HG02610 (cell line): ENCODE results near the gene PCDHGA6.
"Not testable (repeated sequence)": the region's sequence is repeated elsewhere in the genome, so short reads cannot be mapped to it uniquely, and the experiment has no call there.

Experiments
- ATAC-seq: cut with Tn5 transposase; IDR thresholded peaks from one replicate; pipeline ENCODE4 v1.9.1; 2021; ENCODE audit warnings: mild to moderate bottlenecking, moderate library complexity; ENCODE audit not compliant: unreplicated experiment

PCDHGA6 gene

GRCh38 chr5:141373673-141374317 lies at the start of gene PCDHGA6:
TSS of gene PCDHGA6 (plus strand) at chr5:141373891. CDS start at chr5:141374084, 193 bp downstream.
- no peak for ATAC-seq

GRCh38 chr5:141326088-141326854 lies 47.4 kb upstream of the PCDHGA6 start:
- peak; percentile 67 for ATAC-seq

DNA sequence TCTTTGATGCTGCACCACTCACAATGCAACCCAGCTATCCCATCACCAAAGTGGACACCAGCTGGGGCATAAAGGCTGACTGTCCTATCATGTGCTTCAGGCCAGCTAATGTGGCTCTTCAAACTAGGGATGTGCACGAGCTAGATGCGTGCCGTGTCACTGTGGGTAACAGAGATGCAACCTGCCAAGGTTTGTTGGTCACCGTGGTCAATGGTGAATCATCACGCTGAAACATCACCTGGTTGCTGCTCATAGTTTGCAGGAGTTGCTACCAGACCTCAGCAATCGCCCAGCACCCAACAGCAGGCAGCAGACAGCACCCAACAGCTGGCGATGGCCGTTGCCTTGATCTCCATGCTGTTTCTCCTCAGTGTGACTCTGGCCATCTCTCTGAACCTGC lies 45.5 kb upstream of the PCDHGA6 start:
- no peak for ATAC-seq

GRCh38 chr5:141330299-141331080 lies 43.2 kb upstream of the PCDHGA6 start, which contains the start of gene PCDHGA1:
TSS of gene PCDHGA1 (plus strand) at chr5:141330514.
- no peak for ATAC-seq

- ATAC-seq: not testable (repeated sequence)
Observed at GRCh38 chr5:141332571-141332970, 41.1 kb upstream of the PCDHGA6 start.

- ATAC-seq: no peak
Observed at GRCh38 chr5:141338538-141339306, 35.0 kb upstream of the PCDHGA6 start, which contains the start of gene PCDHGA2. TSS of gene PCDHGA2 (plus strand) at chr5:141338760.

GRCh38 chr5:141340781-141341354 lies 32.8 kb upstream of the PCDHGA6 start:
- ATAC-seq: not testable (repeated sequence)

- no peak for ATAC-seq
Observed at GRCh38 chr5:141342773-141343172, 30.9 kb upstream of the PCDHGA6 start.

DNA sequence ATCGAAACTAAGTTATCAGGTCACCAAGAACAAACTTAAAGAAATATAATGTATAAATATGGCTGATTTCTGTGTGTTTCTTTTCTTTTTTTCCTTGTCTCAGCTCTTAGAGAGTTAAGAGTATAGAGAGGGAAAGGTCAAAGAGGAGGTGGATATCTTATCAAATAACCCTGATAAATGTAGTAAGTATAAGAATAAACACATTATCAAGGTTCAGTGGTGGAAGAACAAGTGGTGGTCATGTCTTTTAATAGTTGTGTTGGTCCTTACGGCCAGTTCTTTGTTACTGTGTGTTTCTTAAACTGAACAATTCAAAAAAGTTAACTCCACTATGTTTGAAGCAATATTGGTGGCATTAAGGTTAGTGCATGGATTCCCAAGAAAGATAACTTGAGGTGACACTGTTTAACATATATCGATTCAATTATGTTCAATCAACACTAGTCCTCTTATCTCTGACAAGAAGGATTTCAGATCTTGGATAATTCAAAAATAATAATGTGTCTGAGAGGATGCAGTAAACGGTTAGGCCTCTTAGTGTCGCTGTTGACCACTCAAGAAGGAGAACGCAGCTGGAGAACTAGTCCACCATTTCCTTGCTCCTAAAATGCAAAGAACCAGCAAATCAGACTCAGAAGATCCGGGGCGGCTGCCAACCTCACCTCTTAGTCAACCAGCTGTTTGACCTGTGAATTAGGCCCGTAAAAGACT lies 30.3 kb upstream of the PCDHGA6 start, which contains the start of gene PCDHGA3:
Gene PCDHGA3 (plus strand): TSS at position 588 of the 711 bp plus-strand sequence. CDS start 205 bp downstream, outside the sequence.
- no peak for ATAC-seq

- no peak for ATAC-seq
Observed at GRCh38 chr5:141343953-141344463, 29.7 kb upstream of the PCDHGA6 start.

- ATAC-seq: no peak
Observed at GRCh38 chr5:141345327-141345726, 28.4 kb upstream of the PCDHGA6 start.

GRCh38 chr5:141346017-141346416 lies 27.7 kb upstream of the PCDHGA6 start:
- not testable (repeated sequence) for ATAC-seq

DNA sequence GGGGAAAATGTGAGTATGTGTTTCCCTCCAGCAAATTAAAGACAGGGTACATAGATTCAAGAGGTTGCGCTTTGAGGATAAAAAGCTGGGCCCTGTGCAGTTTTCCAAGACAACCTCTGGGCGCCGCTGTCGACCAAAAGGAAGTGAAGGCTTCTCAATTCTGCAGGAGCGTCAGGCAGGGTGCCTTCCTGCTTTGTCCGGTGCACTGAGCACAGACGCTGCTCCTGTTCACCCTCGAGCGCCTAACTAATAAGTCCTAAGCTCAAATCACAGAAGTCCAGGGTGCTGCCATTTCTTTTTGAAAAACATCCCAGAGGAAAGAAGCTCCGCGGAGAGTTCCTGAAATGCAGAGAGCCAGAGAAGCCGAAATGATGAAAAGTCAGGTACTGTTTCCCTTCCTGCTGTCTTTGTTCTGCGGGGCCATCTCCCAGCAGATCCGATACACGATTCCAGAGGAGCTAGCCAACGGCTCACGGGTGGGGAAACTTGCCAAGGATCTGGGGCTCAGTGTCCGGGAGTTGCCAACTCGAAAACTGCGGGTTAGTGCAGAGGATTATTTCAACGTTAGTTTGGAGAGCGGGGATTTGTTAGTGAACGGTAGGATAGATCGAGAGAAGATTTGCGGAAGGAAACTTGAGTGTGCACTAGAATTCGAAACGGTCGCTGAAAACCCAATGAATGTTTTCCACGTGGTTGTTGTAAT lies 23.6 kb upstream of the PCDHGA6 start, which contains the start of gene PCDHGB1:
Gene PCDHGB1 (plus strand): TSS at position 183 of the 703 bp plus-strand sequence. CDS start 162 bp downstream, at position 345.
- ATAC-seq: peak; percentile 41

DNA sequence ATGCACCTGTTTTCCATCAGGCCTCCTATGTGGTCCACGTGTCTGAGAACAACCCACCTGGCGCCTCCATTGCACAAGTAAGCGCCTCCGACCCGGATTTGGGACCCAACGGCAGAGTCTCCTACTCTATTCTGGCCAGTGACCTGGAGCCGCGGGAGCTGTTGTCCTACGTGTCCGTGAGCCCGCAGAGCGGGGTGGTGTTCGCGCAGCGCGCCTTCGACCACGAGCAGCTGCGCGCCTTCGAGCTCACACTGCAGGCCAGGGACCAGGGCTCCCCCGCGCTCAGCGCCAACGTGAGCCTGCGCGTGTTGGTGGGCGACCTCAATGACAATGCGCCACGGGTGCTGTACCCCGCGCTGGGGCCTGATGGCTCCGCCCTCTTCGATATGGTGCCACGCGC lies 22.1 kb upstream of the PCDHGA6 start:
- no peak for ATAC-seq

GRCh38 chr5:141354900-141355469 lies 18.7 kb upstream of the PCDHGA6 start, which contains the start of gene PCDHGA4:
TSS of gene PCDHGA4 (plus strand) at chr5:141355021. CDS start at chr5:141355108, 87 bp downstream.
- ATAC-seq: no peak

DNA sequence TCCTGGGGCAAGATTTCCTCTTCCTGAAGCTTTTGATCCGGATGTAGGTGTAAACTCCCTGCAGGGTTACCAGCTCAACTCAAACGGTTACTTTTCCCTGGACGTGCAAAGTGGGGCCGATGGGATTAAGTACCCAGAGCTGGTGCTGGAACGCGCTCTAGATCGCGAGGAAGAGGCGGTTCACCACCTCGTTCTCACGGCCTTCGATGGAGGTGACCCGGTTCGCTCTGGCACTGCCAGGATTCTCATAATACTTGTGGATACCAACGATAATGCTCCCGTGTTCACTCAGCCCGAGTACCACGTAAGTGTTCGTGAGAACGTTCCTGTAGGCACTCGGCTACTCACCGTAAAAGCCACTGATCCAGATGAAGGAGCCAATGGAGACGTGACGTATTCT lies 18.1 kb upstream of the PCDHGA6 start:
- no peak for ATAC-seq

DNA sequence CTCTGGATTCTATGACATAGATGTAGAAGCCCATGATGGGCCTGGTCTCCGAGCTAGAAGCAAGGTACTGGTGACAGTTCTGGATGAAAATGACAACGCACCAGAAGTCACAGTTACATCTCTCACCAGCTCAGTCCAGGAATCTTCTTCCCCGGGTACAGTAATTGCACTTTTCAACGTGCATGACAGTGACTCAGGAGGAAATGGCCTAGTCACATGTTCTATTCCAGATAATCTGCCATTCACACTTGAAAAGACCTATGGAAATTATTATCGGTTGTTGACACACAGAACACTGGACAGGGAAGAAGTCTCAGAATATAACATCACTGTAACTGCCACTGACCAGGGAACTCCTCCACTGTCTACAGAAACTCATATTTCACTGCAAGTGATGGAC lies 17.6 kb upstream of the PCDHGA6 start:
- no peak for ATAC-seq

DNA sequence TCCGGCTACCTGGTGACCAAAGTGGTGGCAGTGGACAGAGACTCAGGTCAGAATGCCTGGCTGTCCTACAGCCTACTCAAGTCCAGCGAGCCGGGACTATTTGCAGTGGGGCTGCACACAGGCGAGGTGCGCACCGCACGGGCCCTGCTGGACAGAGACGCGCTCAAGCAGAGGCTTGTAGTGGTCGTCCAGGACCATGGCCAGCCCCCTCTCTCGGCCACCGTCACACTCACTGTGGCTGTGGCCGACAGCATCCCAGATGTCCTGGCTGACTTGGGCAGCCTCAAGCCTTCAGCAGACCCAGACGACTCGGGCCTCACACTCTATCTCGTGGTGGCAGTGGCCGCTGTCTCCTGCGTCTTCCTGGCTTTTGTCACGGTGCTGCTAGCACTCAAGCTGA lies 16.7 kb upstream of the PCDHGA6 start:
- ATAC-seq: no peak
